Neuron (in vitro differentiated cells): ENCODE results near the gene CIITA.

Experiments used
- H2AFZ ChIP-seq: one replicate; pipeline ENCODE4 v1.6.1; 2013; ENCODE audit warnings: low read depth, mild to moderate bottlenecking, inconsistent platforms, low read length, moderate library complexity
- H3K27me3 ChIP-seq: one replicate; pipeline ENCODE4 v1.6.1; 2013; ENCODE audit warnings: low read length; ENCODE audit not compliant: insufficient read depth
- H3K36me3 ChIP-seq: one replicate; pipeline ENCODE4 v1.6.1; 2013; ENCODE audit warnings: low read length; ENCODE audit not compliant: insufficient read depth
- H3K4me1 ChIP-seq: one replicate; pipeline ENCODE4 v1.6.1; 2013; ENCODE audit warnings: low read length; ENCODE audit not compliant: insufficient read depth
- H3K4me3 ChIP-seq: 2 replicates; pipeline ENCODE4 v1.5.1; 2013; ENCODE audit warnings: mild to moderate bottlenecking, low read length, moderate library complexity
- H3K9me3 ChIP-seq: one replicate; pipeline ENCODE4 v1.6.1; 2013; ENCODE audit warnings: low read length

CIITA gene

GRCh38 chr16:10932959-10933710, 56.1 kb downstream of the CIITA start:
- Histone ChIP-seq H3K4me3 (no peak overlapping the region), H2AFZ (no peak overlapping the region), H3K27me3 (no peaks in the 10 kb centered on the region), H3K9me3 (no peaks in the 10 kb centered on the region), H3K4me1 (no peaks in the 10 kb centered on the region), H3K36me3 (peaks cover 18% of the 10 kb centered on the region)

- Histone ChIP-seq H3K4me3 (no peak overlapping the region), H3K36me3 (peaks cover 16% of the 10 kb centered on the region), H3K4me1 (no peaks in the 10 kb centered on the region), H3K27me3 (no peaks in the 10 kb centered on the region), H2AFZ (no peak overlapping the region), H3K9me3 (no peaks in the 10 kb centered on the region)
These were observed 56.9 kb downstream of the CIITA start for GRCh38 chr16:10933865-10934264.

GRCh38 chr16:10934325-10935107, 57.5 kb downstream of the CIITA start:
- no peak overlapping the region for H3K4me3 ChIP-seq
- peaks cover 22% of the 10 kb centered on the region for H3K36me3 ChIP-seq
- peaks cover 5% of the 10 kb centered on the region for H3K4me1 ChIP-seq
- no peaks in the 10 kb centered on the region for H3K27me3 ChIP-seq
- H3K9me3 ChIP-seq = no peaks in the 10 kb centered on the region
- H2AFZ ChIP-seq = no peak overlapping the region

GRCh38 chr16:10935226-10935915, 58.4 kb downstream of the CIITA start:
- H3K27me3 ChIP-seq = no peaks in the 10 kb centered on the region
- H3K4me3 ChIP-seq = no peak overlapping the region
- no peak overlapping the region for H2AFZ ChIP-seq
- H3K4me1 ChIP-seq = peaks cover 13% of the 10 kb centered on the region
- peaks cover 25% of the 10 kb centered on the region for H3K36me3 ChIP-seq
- H3K9me3 ChIP-seq = no peaks in the 10 kb centered on the region

- H3K4me1 ChIP-seq = peaks cover 24% of the 10 kb centered on the region
These were observed 59.4 kb downstream of the CIITA start for GRCh38 chr16:10936272-10936984.

GRCh38 chr16:10937068-10937859, 60.3 kb downstream of the CIITA start:
- peaks cover 23% of the 10 kb centered on the region for H3K36me3 ChIP-seq
- no peak overlapping the region for H2AFZ ChIP-seq
- H3K4me3 ChIP-seq = no peak overlapping the region
- H3K4me1 ChIP-seq = peaks cover 27% of the 10 kb centered on the region
- no peaks in the 10 kb centered on the region for H3K9me3 ChIP-seq
- H3K27me3 ChIP-seq = no peaks in the 10 kb centered on the region

More at GRCh38 chr16:10936272-10936984, 59.4 kb downstream of the CIITA start:
- H3K27me3 ChIP-seq = no peaks in the 10 kb centered on the region
- no peak overlapping the region for H3K4me3 ChIP-seq
- peaks cover 23% of the 10 kb centered on the region for H3K36me3 ChIP-seq
- H2AFZ ChIP-seq = no peak overlapping the region
- H3K9me3 ChIP-seq = no peaks in the 10 kb centered on the region

DNA sequence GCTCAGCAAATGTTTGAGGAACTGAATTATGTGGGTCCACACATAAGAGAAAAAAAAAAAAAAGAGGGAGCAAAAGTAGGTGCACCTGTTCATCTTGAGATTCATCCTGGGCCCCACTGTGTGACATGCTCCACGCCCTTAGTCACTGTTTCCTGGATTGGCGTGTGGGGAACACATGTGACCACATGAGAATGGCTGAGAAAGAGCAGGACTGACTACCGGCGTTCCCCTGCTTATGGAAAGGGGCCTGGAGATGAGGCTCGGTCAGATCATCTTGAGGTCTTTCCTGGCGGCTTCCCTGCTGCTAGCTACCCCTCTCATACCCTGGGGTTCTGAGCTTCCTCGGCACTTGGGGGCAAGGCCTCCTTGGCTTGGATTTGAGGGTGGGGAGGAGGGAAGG, 61.3 kb downstream of the CIITA start:
- Histone ChIP-seq H2AFZ (no peak overlapping the region), H3K9me3 (no peaks in the 10 kb centered on the region), H3K36me3 (peaks cover 21% of the 10 kb centered on the region), H3K4me3 (no peak overlapping the region), H3K27me3 (no peaks in the 10 kb centered on the region), H3K4me1 (peaks cover 27% of the 10 kb centered on the region)

- peaks cover 27% of the 10 kb centered on the region for H3K4me1 ChIP-seq
- H3K9me3 ChIP-seq = no peaks in the 10 kb centered on the region
- H3K27me3 ChIP-seq = no peaks in the 10 kb centered on the region
- no peak overlapping the region for H2AFZ ChIP-seq
- H3K4me3 ChIP-seq = no peak overlapping the region
- peaks cover 19% of the 10 kb centered on the region for H3K36me3 ChIP-seq
These were observed 62.0 kb downstream of the CIITA start for GRCh38 chr16:10938796-10939648.

- peaks cover 19% of the 10 kb centered on the region for H3K36me3 ChIP-seq
- no peak overlapping the region for H3K4me3 ChIP-seq
- no peaks in the 10 kb centered on the region for H3K27me3 ChIP-seq
- no peak overlapping the region for H2AFZ ChIP-seq
- H3K9me3 ChIP-seq = no peaks in the 10 kb centered on the region
- peaks cover 27% of the 10 kb centered on the region for H3K4me1 ChIP-seq
These were observed 62.7 kb downstream of the CIITA start for GRCh38 chr16:10939649-10940234.

DNA sequence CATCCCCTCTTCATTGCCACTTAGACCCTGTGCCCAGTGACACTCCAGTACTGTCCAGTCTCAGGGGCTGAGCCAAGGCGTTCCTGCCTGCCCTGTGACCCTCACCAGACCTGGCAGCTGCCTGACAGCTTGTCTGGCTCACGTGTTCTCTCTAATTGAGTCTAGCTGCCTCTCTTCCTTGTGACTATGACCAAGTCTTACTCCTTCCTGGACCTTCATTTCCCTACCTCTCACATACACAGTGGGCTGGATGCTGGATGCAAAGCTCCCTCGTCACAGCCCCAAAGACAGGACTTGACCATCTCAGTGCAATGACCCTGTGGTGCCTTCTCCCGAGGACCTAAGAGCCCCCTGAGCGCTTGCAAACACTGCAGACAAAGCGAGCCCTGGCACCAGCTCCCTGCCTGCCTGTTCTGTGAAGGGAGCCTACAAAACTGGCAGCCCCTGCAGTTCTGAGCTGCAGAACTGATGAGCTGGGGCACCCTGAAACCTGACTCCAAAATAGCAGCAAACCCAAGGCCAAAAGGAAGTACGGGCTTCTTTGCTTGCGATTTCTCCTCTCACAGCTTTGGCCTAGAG, 63.6 kb downstream of the CIITA start:
- Histone ChIP-seq H3K4me3 (peak overlapping the region; percentile 55), H3K9me3 (no peaks in the 10 kb centered on the region), H3K27me3 (no peaks in the 10 kb centered on the region), H2AFZ (no peak overlapping the region), H3K36me3 (peaks cover 19% of the 10 kb centered on the region), H3K4me1 (peaks cover 35% of the 10 kb centered on the region)
